ENCODE results near the gene RAMAC.

Gene RAMAC

DNA sequence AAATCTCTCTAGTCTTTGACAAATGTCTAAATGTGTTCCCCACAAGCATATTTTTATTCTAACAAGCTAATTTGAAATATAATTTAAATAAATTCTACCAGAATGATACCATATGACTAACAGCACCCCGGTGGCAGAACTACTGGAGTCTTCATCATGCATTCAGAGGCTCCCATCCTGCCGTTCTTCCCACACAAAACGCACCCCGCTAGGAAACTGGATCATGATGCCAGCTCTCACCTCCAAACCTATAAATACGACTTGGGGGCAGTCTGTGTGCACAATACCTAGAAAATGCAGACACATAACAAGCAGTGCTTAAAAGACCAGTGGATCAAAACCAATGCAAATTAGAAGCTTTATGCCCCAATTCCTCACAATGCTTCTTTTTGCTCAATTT, 42.0 kb upstream of the RAMAC start:
- peaks cover 6% of the 10 kb centered on the region for H3K27me3 ChIP-seq
- no peak overlapping the region for H3K27ac ChIP-seq
- H3K4me3 ChIP-seq (ENCODE audit: low read depth in 1 of 2, low read length in 1 of 2): no peak overlapping the region
- no peaks in the 10 kb centered on the region for H3K9me3 ChIP-seq
- no peaks in the 10 kb centered on the region for H3K36me3 ChIP-seq
- no peaks in the 10 kb centered on the region for H3K4me1 ChIP-seq (ENCODE audit: control insufficient read depth in 1 of 2, insufficient read depth in 1 of 2, low read depth in 1 of 2, low read length in 1 of 2)
- TF ChIP-seq, protein P1, sequence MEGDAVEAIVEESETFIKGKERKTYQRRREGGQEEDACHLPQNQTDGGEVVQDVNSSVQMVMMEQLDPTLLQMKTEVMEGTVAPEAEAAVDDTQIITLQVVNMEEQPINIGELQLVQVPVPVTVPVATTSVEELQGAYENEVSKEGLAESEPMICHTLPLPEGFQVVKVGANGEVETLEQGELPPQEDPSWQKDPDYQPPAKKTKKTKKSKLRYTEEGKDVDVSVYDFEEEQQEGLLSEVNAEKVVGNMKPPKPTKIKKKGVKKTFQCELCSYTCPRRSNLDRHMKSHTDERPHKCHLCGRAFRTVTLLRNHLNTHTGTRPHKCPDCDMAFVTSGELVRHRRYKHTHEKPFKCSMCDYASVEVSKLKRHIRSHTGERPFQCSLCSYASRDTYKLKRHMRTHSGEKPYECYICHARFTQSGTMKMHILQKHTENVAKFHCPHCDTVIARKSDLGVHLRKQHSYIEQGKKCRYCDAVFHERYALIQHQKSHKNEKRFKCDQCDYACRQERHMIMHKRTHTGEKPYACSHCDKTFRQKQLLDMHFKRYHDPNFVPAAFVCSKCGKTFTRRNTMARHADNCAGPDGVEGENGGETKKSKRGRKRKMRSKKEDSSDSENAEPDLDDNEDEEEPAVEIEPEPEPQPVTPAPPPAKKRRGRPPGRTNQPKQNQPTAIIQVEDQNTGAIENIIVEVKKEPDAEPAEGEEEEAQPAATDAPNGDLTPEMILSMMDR (IDR thresholded peaks at IDR 0.05): no peak

DNA sequence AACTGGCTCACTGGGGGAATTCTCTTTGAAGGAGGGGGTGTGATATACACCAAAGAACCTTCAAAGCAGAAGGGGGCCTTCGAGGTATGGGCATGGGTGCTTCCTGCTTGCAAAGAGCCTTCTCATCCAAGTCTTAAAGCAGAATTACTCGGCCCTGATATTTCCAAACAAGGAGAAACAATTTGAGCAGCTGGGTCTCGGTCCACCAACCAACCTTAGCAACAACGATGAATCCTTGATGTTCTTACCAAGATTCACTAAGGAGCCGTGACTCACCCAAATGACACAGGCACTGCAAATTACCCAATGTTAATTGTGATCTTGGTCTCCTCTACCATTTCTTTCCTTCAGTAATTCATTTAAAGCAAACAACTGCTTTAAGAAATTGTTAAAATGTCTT, 41.2 kb upstream of the RAMAC start:
- no peak overlapping the region for H3K27ac ChIP-seq

DNA sequence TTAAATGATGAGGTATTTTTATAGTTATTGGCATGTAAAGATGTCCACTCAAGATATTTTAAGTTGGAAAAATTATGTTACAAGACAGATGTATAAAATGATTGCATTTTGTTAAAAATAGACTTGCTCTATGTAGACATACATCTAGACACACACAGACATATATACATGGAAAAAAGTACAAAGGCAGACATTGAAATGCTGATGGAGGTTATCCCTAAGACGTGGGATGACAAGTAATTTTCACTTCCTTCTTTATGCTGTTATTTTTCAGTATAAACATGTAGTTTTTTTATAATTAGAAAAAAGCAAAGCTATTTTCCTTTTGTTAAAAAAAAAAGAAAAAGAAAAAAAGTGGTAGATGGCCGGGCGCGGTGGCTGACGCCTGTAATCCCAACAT, 40.7 kb upstream of the RAMAC start:
- Histone ChIP-seq H3K27ac (no peak overlapping the region), H3K4me3 (ENCODE audit: low read depth in 1 of 2, low read length in 1 of 2) (no peak overlapping the region)

More for the DNA sequence above, 41.2 kb upstream of the RAMAC start:
- Histone ChIP-seq H3K36me3 (no peaks in the 10 kb centered on the region), H3K4me1 (ENCODE audit: control insufficient read depth in 1 of 2, insufficient read depth in 1 of 2, low read depth in 1 of 2, low read length in 1 of 2) (no peaks in the 10 kb centered on the region), H3K27me3 (peaks cover 14% of the 10 kb centered on the region), H3K4me3 (ENCODE audit: low read depth in 1 of 2, low read length in 1 of 2) (no peak overlapping the region), H3K9me3 (no peaks in the 10 kb centered on the region)
- TF ChIP-seq, protein P1 (IDR thresholded peaks at IDR 0.05): no peak

DNA sequence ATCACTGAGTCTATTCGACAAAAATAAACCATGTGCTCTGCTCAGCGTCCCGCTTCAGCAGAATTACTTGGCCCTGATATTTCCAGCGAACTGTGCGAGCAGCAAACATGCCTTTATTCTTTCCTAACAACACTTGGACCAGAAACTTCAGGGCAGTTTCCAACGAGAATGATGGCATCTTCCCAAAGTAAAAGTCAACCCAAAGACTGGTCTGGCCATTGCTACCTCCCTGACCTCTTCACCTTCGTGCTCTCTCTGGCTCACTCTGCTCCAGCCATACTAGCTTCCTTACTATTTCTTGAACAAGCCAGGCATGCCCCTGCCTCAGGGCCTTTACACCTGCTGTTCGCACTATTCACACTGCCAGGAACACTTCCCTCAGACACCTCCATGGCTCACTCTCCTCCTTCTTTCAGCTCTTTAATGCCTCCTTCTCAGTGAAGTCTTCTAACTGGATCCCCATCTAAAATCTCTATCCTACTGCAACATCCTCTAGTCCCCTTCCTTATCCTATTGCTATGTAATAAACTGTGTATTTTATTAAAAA, 39.8 kb upstream of the RAMAC start:
- Histone ChIP-seq H3K4me3 (ENCODE audit: low read depth in 1 of 2, low read length in 1 of 2) (no peak overlapping the region), H3K27ac (no peak overlapping the region), H3K36me3 (no peaks in the 10 kb centered on the region), H3K27me3 (peaks cover 28% of the 10 kb centered on the region), H3K4me1 (ENCODE audit: control insufficient read depth in 1 of 2, insufficient read depth in 1 of 2, low read depth in 1 of 2, low read length in 1 of 2) (no peaks in the 10 kb centered on the region), H3K9me3 (no peaks in the 10 kb centered on the region)
- TF ChIP-seq, protein P1 (IDR thresholded peaks at IDR 0.05): no peak

More for the DNA sequence above, 40.7 kb upstream of the RAMAC start:
- TF ChIP-seq, protein P1 (IDR thresholded peaks at IDR 0.05): no peak
- no peaks in the 10 kb centered on the region for H3K9me3 ChIP-seq
- peaks cover 19% of the 10 kb centered on the region for H3K27me3 ChIP-seq
- H3K36me3 ChIP-seq: no peaks in the 10 kb centered on the region
- no peaks in the 10 kb centered on the region for H3K4me1 ChIP-seq (ENCODE audit: control insufficient read depth in 1 of 2, insufficient read depth in 1 of 2, low read depth in 1 of 2, low read length in 1 of 2)

DNA sequence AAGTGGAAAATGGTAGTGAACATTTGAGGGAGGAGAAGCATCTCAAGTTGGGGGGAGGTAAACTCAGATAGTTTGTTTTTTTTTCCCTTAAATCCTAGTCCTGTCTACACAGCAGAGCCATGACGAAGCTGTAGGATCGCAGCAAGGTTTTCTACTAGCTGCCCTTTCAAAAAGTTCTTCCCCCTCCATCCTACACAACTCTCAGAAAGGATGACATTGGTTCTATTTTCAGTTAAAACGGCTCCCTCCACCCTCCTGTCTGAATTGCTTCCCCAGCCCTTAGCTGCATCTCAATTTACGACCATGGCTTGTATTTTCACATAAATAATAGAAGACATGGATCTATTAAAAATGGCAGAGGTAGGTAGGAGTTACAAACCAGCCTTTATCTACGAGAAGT, 35.7 kb upstream of the RAMAC start:
- TF ChIP-seq, protein P1 (IDR thresholded peaks at IDR 0.05): no peak
- no peaks in the 10 kb centered on the region for H3K9me3 ChIP-seq
- peaks cover 0 to 4% of the 10 kb centered on the region in 2 experiments for H3K4me1 ChIP-seq (ENCODE audit: control insufficient read depth in 1 of 2, insufficient read depth in 1 of 2, low read depth in 1 of 2, low read length in 1 of 2)
- H3K27me3 ChIP-seq: peaks cover 64% of the 10 kb centered on the region
- H3K36me3 ChIP-seq: no peaks in the 10 kb centered on the region
- no peak overlapping the region for H3K4me3 ChIP-seq (ENCODE audit: low read depth in 1 of 2, low read length in 1 of 2)
- no peak overlapping the region for H3K27ac ChIP-seq
